EL (cell line): ENCODE data around the gene CCDC179.

Experiments used
- DNase-seq: peaks from one replicate; pipeline ENCODE4 v3.0.0-alpha.2; 2016

CCDC179 gene

GRCh38 chr11:22807855-22808570, 52.3 kb downstream of the CCDC179 start:
- DNase-seq = no peak

- DNase-seq = no peak
These were observed 52.9 kb downstream of the CCDC179 start for GRCh38 chr11:22807391-22807790.

GRCh38 chr11:22802861-22803260, 57.4 kb downstream of the CCDC179 start:
- DNase-seq = no peak

GRCh38 chr11:22800482-22800881, 59.8 kb downstream of the CCDC179 start:
- no peak for DNase-seq

- DNase-seq = no peak
These were observed 61.4 kb downstream of the CCDC179 start for GRCh38 chr11:22798901-22799300.

- DNase-seq = no peak
These were observed 63.2 kb downstream of the CCDC179 start for GRCh38 chr11:22797047-22797446.
